Gastrocnemius medialis (tissue), 4 donors: ENCODE data around the gene BMP10.

Experiments
- CTCF ChIP-seq, 5 experiments: fragments of 450-650 bp in 3 of 5; fragments of 200-600 bp in 2 of 5; sonication (generic) in 2 of 5; IDR thresholded peaks in 4 of 5; conservative IDR thresholded peaks in 1 of 5; 1 replicate in 4 of 5; 2 replicates in 1 of 5; pipeline ENCODE4 v1.5.1; 2016 to 2019; ENCODE audit warnings: antibody characterized with exemption in 5 of 5, mild to moderate bottlenecking in 3 of 5, moderate library complexity in 3 of 5
- POLR2A ChIP-seq, 2 donors: fragments of 450-650 bp; IDR thresholded peaks; one replicate each; pipeline ENCODE4 v1.6.1; 2017; ENCODE audit warnings: antibody characterized with exemption in 2 of 2, mild to moderate bottlenecking in 2 of 2, moderate library complexity in 2 of 2

GRCh38 chr2:68865108-68865507 lies 6.1 kb downstream of the BMP10 start:
- TF ChIP-seq POLR2A (IDR thresholded peaks at IDR 0.05) (no peak), CTCF (IDR thresholded peaks at IDR 0.05 in 4 of 5, conservative IDR thresholded peaks at IDR 0.05 in 1 of 5) (no peak)
